HEK293 (cell line): Measurements from ENCODE around the gene TMC6.

ENCODE experiments used
- IKZF3 ChIP-seq: fragments of 450-650 bp; IDR thresholded peaks from 2 replicates; pipeline ENCODE4 v1.5.0; 2018; ENCODE audit warnings: missing biosample characterization, mild to moderate bottlenecking, missing genetic modification characterization, moderate library complexity
- ZNF16 ChIP-seq: fragments of 450-650 bp; formaldehyde crosslinking; IDR thresholded peaks from 2 replicates; pipeline ENCODE4 v1.5.1; 2016; ENCODE audit warnings: low read depth, missing biosample characterization, missing genetic modification characterization
- ZNF239 ChIP-seq: fragments of 450-650 bp; formaldehyde crosslinking; IDR thresholded peaks from 2 replicates; pipeline ENCODE4 v1.5.1; 2016; ENCODE audit warnings: missing biosample characterization, missing genetic modification characterization
- TF ChIP-seq, protein P1 (sequence below): fragments of 450-650 bp; formaldehyde crosslinking; IDR thresholded peaks from 2 replicates; pipeline ENCODE4 v1.5.1; 2016; ENCODE audit warnings: missing biosample characterization, missing genetic modification characterization
- TF ChIP-seq, protein P2 (sequence below): fragments of 450-650 bp; formaldehyde crosslinking; IDR thresholded peaks from 2 replicates; pipeline ENCODE4 v1.5.1; 2016; ENCODE audit warnings: missing biosample characterization, missing genetic modification characterization
- TF ChIP-seq, protein P3 (sequence below): fragments of 450-650 bp; formaldehyde crosslinking; IDR thresholded peaks from 2 replicates; pipeline ENCODE4 v1.5.1; 2016; ENCODE audit warnings: missing biosample characterization, missing genetic modification characterization, low read depth
- TF ChIP-seq, protein P4 (sequence below): fragments of 450-650 bp; formaldehyde crosslinking; optimal IDR thresholded peaks from 2 replicates; pipeline ENCODE3; 2016; ENCODE audit warnings: missing biosample characterization, mild to moderate bottlenecking, missing genetic modification characterization

DNA sequence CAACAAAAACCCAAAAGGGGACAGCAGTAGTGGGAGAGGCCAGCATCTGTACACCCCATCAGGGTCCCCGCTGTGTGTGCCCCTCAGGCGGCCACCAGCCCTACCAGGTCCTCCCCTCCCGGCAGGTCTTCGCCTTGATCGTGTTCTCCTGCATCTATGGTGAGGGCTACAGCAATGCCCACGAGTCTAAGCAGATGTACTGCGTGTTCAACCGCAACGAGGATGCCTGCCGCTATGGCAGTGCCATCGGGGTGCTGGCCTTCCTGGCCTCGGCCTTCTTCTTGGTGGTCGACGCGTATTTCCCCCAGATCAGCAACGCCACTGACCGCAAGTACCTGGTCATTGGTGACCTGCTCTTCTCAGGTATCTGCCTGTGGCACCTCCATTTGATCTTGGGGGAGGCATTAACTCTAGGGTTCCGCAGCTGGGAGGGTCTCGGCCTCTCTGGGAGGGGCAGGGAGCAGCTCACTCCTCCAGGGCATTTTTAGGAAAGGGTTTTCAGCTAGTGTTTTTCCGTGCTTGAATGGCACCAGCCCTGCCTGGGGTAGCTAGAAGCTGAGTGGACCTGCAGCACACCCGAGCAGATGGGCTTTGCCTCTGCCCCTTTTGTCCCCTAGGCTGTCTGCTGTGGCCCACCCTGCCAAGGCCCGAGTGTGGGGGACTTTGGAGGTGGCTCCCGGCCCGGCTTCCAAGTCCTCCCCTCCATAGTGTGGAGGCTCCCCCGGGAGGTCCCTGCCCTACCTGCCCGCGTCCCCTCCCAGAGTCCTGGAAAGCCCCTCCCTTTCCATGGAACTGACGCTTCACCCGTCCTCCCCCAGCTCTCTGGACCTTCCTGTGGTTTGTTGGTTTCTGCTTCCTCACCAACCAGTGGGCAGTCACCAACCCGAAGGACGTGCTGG lies 42.4 kb upstream of the TMC6 start:
- TF ChIP-seq, protein P1, sequence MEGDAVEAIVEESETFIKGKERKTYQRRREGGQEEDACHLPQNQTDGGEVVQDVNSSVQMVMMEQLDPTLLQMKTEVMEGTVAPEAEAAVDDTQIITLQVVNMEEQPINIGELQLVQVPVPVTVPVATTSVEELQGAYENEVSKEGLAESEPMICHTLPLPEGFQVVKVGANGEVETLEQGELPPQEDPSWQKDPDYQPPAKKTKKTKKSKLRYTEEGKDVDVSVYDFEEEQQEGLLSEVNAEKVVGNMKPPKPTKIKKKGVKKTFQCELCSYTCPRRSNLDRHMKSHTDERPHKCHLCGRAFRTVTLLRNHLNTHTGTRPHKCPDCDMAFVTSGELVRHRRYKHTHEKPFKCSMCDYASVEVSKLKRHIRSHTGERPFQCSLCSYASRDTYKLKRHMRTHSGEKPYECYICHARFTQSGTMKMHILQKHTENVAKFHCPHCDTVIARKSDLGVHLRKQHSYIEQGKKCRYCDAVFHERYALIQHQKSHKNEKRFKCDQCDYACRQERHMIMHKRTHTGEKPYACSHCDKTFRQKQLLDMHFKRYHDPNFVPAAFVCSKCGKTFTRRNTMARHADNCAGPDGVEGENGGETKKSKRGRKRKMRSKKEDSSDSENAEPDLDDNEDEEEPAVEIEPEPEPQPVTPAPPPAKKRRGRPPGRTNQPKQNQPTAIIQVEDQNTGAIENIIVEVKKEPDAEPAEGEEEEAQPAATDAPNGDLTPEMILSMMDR (tag by site-specific recombination): no peak
- TF ChIP-seq, protein P2, sequence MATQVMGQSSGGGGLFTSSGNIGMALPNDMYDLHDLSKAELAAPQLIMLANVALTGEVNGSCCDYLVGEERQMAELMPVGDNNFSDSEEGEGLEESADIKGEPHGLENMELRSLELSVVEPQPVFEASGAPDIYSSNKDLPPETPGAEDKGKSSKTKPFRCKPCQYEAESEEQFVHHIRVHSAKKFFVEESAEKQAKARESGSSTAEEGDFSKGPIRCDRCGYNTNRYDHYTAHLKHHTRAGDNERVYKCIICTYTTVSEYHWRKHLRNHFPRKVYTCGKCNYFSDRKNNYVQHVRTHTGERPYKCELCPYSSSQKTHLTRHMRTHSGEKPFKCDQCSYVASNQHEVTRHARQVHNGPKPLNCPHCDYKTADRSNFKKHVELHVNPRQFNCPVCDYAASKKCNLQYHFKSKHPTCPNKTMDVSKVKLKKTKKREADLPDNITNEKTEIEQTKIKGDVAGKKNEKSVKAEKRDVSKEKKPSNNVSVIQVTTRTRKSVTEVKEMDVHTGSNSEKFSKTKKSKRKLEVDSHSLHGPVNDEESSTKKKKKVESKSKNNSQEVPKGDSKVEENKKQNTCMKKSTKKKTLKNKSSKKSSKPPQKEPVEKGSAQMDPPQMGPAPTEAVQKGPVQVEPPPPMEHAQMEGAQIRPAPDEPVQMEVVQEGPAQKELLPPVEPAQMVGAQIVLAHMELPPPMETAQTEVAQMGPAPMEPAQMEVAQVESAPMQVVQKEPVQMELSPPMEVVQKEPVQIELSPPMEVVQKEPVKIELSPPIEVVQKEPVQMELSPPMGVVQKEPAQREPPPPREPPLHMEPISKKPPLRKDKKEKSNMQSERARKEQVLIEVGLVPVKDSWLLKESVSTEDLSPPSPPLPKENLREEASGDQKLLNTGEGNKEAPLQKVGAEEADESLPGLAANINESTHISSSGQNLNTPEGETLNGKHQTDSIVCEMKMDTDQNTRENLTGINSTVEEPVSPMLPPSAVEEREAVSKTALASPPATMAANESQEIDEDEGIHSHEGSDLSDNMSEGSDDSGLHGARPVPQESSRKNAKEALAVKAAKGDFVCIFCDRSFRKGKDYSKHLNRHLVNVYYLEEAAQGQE (tag by site-specific recombination): no peak
- TF ChIP-seq, protein P3, sequence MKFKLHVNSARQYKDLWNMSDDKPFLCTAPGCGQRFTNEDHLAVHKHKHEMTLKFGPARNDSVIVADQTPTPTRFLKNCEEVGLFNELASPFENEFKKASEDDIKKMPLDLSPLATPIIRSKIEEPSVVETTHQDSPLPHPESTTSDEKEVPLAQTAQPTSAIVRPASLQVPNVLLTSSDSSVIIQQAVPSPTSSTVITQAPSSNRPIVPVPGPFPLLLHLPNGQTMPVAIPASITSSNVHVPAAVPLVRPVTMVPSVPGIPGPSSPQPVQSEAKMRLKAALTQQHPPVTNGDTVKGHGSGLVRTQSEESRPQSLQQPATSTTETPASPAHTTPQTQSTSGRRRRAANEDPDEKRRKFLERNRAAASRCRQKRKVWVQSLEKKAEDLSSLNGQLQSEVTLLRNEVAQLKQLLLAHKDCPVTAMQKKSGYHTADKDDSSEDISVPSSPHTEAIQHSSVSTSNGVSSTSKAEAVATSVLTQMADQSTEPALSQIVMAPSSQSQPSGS (tag by site-specific recombination): no peak
- TF ChIP-seq ZNF16 (tag by site-specific recombination): no peak
- TF ChIP-seq, protein P4, sequence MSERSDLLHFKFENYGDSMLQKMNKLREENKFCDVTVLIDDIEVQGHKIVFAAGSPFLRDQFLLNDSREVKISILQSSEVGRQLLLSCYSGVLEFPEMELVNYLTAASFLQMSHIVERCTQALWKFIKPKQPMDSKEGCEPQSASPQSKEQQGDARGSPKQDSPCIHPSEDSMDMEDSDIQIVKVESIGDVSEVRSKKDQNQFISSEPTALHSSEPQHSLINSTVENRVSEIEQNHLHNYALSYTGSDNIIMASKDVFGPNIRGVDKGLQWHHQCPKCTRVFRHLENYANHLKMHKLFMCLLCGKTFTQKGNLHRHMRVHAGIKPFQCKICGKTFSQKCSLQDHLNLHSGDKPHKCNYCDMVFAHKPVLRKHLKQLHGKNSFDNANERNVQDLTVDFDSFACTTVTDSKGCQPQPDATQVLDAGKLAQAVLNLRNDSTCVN (tag by site-specific recombination): no peak
- TF ChIP-seq IKZF3: no peak
- TF ChIP-seq ZNF239 (tag by site-specific recombination): no peak
